IPS DF 6.9 (cell line): ENCODE measurements around the gene PPP1R1C.

Source experiments
- DNase-seq: peaks from one replicate; pipeline ENCODE4 v3.0.0-alpha.2; 2013; ENCODE audit warnings: low read depth, low spot score
- H3K27ac ChIP-seq: one replicate; pipeline ENCODE4 v1.5.1; 2013; ENCODE audit warnings: low read length, control low read depth
- H3K27me3 ChIP-seq: 2 replicates; pipeline ENCODE4 v1.6.1; 2013; ENCODE audit warnings: mild to moderate bottlenecking, low read length; ENCODE audit not compliant: control insufficient read depth, insufficient read depth
- H3K36me3 ChIP-seq: 2 replicates; pipeline ENCODE4 v1.6.1; 2013; ENCODE audit warnings: low read length; ENCODE audit not compliant: control insufficient read depth, insufficient read depth
- H3K4me1 ChIP-seq: 2 replicates; pipeline ENCODE4 v1.6.1; 2013; ENCODE audit warnings: low read length; ENCODE audit not compliant: control insufficient read depth, insufficient read depth
- H3K4me3 ChIP-seq: 2 replicates; pipeline ENCODE4 v1.5.1; 2013; ENCODE audit warnings: mild to moderate bottlenecking, low read length
- H3K9me3 ChIP-seq: 2 replicates; pipeline ENCODE4 v1.6.1; 2013; ENCODE audit warnings: low read length, inconsistent platforms; ENCODE audit not compliant: control insufficient read depth, insufficient read depth
- WGBS: extraction: QIAGEN DNeasy Blood & Tissue Kit; methylation state at CpG from one replicate; pipeline ENCODE4 v1.1.7; 2013; ENCODE audit warnings: mixed read lengths, missing lambda C conversion rate; ENCODE audit not compliant: insufficient read length, insufficient coverage; 5-methylcytosine and 5-hydroxymethylcytosine counted together

Gene PPP1R1C

DNA sequence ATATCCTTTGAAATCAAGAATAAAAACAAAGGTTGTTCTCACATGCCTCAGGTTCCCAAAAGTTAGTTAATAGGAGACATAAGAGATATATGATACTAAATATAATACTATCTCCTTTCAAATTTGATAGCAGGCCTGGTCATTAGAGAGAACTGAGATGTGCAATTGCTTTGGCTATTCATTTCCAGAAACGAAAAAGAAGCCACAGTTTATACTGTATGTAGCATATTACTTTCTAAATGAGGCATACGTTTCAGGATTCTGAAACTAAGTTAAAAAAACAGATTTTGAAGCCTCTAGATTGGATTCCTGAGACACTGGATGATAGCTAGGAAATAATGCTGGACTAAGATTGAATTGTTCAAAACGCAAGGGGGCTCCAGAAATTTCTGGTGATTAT lies 7.1 kb downstream of the PPP1R1C start:
- no peak for DNase-seq
- Histone ChIP-seq H3K27ac (no peak overlapping the region), H3K4me3 (no peak overlapping the region), H3K9me3 (no peaks in the 10 kb centered on the region), H3K36me3 (no peaks in the 10 kb centered on the region), H3K27me3 (no peaks in the 10 kb centered on the region), H3K4me1 (no peaks in the 10 kb centered on the region)
- no CpG with 5 or more reads among the region's 3 CpGs for WGBS

DNA sequence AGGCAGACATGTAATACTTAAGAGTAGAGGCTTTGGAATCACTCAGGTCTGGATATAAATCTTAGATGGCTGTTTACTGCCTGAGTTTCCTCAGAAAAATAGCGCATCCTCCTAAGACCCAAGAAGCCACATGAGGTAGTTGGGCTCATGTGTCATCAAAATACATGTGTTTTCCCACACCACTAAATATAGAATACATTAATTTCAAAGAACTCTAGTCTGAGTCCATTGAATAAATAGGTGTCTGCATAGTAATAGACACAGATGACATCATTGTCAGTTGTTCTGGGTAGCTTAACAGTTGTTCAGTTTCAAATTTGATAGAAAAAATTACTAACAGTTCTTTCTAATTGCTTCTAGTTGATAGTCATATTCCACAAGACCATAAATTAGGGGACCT lies 9.6 kb downstream of the PPP1R1C start:
- no peaks in the 10 kb centered on the region for H3K27me3 ChIP-seq
- H3K36me3 ChIP-seq = no peaks in the 10 kb centered on the region
- no peaks in the 10 kb centered on the region for H3K9me3 ChIP-seq
- H3K4me1 ChIP-seq = no peaks in the 10 kb centered on the region
- H3K4me3 ChIP-seq = no peak overlapping the region
- H3K27ac ChIP-seq = no peak overlapping the region
- no CpG with 5 or more reads among the region's 1 CpG for WGBS
- no peak for DNase-seq

DNA sequence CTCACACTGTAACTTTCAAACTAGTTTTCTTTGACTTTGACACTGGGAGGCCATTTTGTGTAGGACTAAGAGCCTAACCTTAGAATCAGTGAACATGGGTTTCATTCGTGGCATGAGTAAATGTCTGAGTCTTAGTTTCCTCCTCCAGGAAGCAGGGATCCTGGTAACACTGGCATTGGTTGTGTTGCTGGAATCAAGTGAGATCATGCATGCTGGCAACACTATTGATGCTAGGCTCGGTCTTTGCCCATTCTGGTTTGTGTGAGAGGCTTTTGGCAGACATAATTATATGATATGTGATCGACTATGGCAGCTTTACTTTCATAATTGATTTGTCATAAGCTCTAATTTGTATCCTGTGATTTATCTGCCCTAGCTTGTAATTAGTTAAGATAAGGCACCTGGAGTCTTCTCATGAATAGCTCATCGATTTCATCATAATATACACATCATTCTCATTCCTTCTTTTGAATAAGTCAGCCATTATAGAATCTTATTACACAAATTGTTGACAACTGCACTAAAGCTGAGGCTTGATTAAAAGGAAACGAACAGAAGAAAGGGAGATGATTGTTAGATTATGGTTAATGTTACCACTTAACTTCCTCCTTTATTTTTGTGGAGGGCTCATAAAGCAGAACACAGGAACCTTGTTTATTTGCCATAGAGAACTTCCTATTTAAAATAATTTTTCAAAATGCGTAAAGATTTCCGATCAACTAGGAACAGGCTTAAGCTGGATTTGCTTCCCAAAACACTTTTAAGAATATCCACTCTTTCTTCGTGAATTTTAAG lies 12.6 kb downstream of the PPP1R1C start:
- Histone ChIP-seq H3K9me3 (no peaks in the 10 kb centered on the region), H3K27me3 (no peaks in the 10 kb centered on the region), H3K27ac (no peak overlapping the region), H3K4me1 (no peaks in the 10 kb centered on the region), H3K4me3 (no peak overlapping the region), H3K36me3 (no peaks in the 10 kb centered on the region)
- no CpG with 5 or more reads among the region's 8 CpGs for WGBS
- DNase-seq = no peak

DNA sequence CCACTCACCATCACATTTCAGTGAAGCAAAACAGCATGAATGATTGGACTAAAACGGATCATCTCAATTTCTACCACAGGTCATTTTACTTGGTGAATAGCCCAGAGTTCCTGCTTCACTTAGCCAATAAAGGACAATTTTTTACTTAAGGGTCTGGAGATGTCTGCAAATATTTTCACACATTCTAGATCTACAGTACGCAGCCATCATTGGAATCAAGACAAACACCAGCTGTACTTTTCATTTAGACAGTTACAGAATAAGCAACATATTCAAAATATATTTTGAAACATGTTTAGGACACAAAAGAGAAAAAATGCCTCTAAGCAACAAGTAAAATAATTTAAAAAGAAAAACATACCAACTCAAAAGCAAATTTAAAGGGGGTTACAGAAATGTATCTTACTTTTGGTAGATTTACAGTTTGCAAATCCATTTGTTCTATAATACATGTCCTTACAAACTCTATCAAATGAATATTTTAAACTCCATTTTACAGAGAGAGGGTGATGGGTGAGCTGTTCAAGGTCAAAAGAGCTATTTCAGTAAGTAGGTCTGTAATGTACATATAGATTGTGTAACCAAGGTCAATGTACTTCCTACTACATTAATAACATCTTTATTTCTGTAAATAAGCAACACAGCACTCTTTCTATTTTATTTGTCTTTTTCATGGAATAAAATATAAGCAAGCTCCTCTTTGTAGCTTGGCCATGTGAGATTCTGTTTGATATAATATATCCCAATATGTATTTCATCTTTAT lies 13.4 kb downstream of the PPP1R1C start:
- Histone ChIP-seq H3K4me3 (no peak overlapping the region), H3K4me1 (no peaks in the 10 kb centered on the region), H3K27me3 (no peaks in the 10 kb centered on the region), H3K27ac (no peak overlapping the region), H3K36me3 (no peaks in the 10 kb centered on the region), H3K9me3 (no peaks in the 10 kb centered on the region)
- no peak for DNase-seq
- no CpG with 5 or more reads among the region's 2 CpGs for WGBS

DNA sequence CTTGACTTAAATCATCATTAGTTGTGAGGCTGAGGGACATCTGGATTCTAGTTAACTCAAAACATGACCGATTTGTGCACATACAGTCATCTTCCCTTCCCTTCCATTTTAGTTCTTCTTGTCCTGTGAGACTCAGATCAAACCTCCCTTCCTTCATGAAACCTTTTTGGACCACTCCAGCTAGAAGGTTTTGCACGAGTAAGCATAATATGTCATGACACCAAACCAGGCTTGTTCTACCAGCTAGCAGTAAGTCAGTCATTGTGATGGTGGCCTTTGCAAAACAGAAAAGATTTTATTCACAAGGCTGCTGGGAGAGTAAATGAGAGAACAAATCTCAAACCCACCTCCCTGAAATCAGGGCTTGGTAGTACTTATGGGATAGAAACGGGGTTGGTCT lies 14.3 kb downstream of the PPP1R1C start:
- Histone ChIP-seq H3K36me3 (no peaks in the 10 kb centered on the region), H3K9me3 (no peaks in the 10 kb centered on the region), H3K27me3 (no peaks in the 10 kb centered on the region; the same call in 1 of the 2 replicates), H3K4me3 (no peak overlapping the region), H3K27ac (no peak overlapping the region), H3K4me1 (no peaks in the 10 kb centered on the region)
- no CpG with 5 or more reads among the region's 3 CpGs for whole genome bisulfite sequencing
- no peak for DNase-seq

DNA sequence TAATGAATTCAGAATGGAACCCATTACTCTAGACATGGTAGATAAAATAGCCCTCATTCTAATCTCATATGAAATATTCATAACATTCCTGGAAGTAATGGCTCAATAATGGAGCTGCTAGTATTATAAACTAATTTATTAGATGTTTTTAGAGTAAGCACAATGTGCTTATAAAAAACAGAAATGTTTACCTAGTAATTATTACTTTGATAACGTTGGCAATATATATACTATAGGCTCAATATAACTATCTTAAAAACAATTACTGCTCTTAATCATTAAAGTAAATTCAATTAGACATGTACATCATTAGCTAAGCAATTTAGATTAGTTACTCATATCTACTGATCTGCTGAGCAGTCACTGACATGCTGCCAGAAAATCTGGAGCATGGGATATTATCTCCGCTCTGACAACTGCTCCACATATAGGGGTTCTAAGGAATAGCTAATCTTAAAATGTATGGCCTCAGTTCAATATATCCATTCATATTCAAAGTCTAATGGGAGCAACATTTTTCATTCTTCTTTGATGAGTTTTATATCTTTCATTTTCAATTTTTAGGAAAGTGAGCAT lies 19.4 kb downstream of the PPP1R1C start:
- Histone ChIP-seq H3K27me3 (no peaks in the 10 kb centered on the region; the same call in 1 of the 2 replicates), H3K4me3 (no peak overlapping the region), H3K4me1 (no peaks in the 10 kb centered on the region), H3K27ac (no peak overlapping the region), H3K9me3 (no peaks in the 10 kb centered on the region), H3K36me3 (no peaks in the 10 kb centered on the region)
- no peak for DNase-seq
- no CpG with 5 or more reads among the region's 2 CpGs for WGBS

DNA sequence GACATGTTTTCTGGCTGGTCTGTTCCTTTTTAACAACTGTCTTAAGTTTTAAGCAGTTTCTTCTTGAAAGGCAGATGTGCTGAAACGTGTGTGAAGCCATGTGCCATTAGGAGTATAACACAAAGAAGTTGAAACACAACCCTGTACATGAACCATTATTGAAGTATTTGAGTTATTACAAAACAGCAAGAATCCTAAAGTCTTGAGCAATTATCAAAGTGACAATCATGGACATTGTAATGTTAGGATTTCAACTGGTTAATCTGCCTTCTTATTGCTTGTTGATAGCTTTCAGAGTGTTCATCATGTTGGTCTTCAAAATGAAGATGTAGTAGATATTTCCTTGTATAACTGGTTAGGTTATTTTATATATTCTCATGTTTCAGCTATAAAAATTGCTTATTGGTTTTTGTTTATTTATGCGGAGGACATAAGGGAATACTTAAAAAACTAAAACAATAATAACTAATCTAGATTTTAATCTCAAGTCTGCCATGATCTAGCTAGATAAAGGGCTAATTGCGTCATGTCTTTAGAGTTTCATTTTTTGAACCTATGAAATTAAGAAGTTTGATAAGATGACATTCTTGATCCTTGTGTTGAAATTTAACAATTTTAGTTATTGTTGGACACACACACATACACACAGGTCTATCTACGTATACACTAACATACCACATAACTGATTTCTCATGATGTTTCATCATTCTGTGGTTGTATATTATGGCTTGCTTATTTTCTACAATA lies 21.1 kb downstream of the PPP1R1C start:
- H3K27ac ChIP-seq = no peak overlapping the region
- no peaks in the 10 kb centered on the region for H3K36me3 ChIP-seq
- no peak for DNase-seq
- H3K27me3 ChIP-seq = no peaks in the 10 kb centered on the region; the same call in 1 of the 2 replicates
- no peaks in the 10 kb centered on the region for H3K9me3 ChIP-seq
- H3K4me1 ChIP-seq = no peaks in the 10 kb centered on the region
- no peak overlapping the region for H3K4me3 ChIP-seq
- no CpG with 5 or more reads among the region's 4 CpGs for WGBS

DNA sequence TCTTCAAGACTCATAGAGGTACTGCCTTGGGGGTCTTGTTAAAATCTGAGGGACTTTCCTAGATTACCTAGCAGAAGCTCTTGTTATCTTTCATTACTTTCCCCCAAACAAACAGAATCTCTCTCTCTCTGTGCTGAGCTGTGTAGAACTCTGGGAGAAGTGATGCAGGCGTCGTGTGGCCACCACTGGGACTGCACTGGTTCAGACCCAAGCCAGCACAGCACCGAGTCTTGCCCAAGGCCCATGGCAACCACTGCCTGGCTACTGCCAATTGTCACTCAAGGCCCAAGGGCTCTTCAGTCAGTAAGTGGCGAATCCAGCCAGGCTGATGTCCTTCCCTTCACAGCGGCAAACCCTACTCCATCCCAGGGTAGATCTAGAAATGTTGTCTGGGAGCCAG lies 28.6 kb downstream of the PPP1R1C start:
- Histone ChIP-seq H3K9me3 (no peaks in the 10 kb centered on the region), H3K4me1 (peaks cover 3% of the 10 kb centered on the region; the same call in 1 of the 2 replicates), H3K27me3 (no peaks in the 10 kb centered on the region), H3K4me3 (no peak overlapping the region), H3K36me3 (no peaks in the 10 kb centered on the region), H3K27ac (no peak overlapping the region)
- no peak for DNase-seq
- no CpG with 5 or more reads among the region's 5 CpGs for WGBS

DNA sequence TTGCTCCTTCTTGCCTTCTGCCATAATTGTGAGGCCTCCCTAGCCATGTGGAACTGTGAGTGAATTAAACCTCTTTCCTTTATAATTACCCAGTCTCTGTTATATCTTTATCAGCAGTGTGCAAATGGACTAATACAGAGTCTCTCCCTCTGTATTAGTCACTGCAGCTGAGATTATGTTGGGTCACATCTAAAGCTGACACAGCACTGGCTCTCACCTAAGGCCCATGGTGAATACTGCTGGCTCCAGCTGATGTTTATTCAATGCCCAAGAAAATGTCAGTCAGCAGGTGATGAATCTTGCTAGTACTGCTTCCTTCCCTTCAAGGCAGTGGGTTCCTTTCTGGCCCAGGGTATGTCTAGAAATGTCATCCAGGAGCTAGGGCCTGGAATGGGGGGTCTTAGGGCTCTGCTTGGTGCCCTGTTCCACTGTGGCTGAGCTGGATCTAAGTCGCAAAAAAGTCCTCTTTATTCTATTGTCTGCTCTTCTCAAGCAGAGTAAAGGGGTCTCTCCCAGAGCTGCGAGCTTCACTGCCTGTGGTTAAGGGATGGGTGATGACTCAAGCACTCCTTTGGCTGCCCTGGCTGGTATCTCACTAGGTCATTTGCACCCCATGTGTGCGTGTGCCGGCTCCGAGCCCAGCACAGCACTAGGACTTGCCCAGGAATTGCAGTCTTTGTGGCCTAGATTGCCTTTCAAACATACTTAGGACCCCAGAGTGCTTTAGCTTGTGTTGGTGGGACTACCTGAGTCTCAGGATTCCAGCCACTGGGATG lies 29.9 kb downstream of the PPP1R1C start:
- H3K27me3 ChIP-seq = no peaks in the 10 kb centered on the region
- H3K36me3 ChIP-seq = no peaks in the 10 kb centered on the region
- H3K9me3 ChIP-seq = no peaks in the 10 kb centered on the region
- no peak for DNase-seq
- H3K4me3 ChIP-seq = no peak overlapping the region
- H3K27ac ChIP-seq = no peak overlapping the region
- no CpG with 5 or more reads among the region's 5 CpGs for WGBS
- peaks cover 3% of the 10 kb centered on the region; the same call in 1 of the 2 replicates for H3K4me1 ChIP-seq
